ENCODE data around the gene MIA2. TPM values are rescaled to one million over a fixed set of nuclear protein-coding genes. Genes with fewer than 3 reads are reported as not detected.
"Not testable (repeated sequence)": the region's sequence is repeated elsewhere in the genome, so short reads cannot be mapped to it uniquely, and the experiment has no call there.

The MIA2 gene
- total RNA-seq, 1 donor from 2014 or later = 26.8 TPM

GRCh38 chr14:39272918-39273317, 39.2 kb downstream of the MIA2 start:
- no peak for DNase-seq

- no peak for DNase-seq
Observed at GRCh38 chr14:39275395-39275794, 41.7 kb downstream of the MIA2 start.

GRCh38 chr14:39276005-39276404, 42.3 kb downstream of the MIA2 start:
- DNase-seq = no peak

GRCh38 chr14:39276579-39277114, 42.9 kb downstream of the MIA2 start:
- no peak for DNase-seq

GRCh38 chr14:39279515-39279914, 45.8 kb downstream of the MIA2 start:
- no peak for DNase-seq

GRCh38 chr14:39280678-39281077, 47.0 kb downstream of the MIA2 start:
- not testable (repeated sequence) for DNase-seq

GRCh38 chr14:39289523-39289922, 55.8 kb downstream of the MIA2 start:
- DNase-seq = no peak

GRCh38 chr14:39291701-39292100, 58.0 kb downstream of the MIA2 start:
- no peak for DNase-seq

GRCh38 chr14:39293629-39294028, 59.9 kb downstream of the MIA2 start:
- no peak for DNase-seq

GRCh38 chr14:39300389-39300788, 66.7 kb downstream of the MIA2 start:
- DNase-seq = not testable (repeated sequence)

GRCh38 chr14:39302124-39302810, 68.6 kb downstream of the MIA2 start:
- no peak for DNase-seq

GRCh38 chr14:39303115-39303514, 69.4 kb downstream of the MIA2 start:
- no peak for DNase-seq

- no peak for DNase-seq
Observed at GRCh38 chr14:39307815-39308214, 74.1 kb downstream of the MIA2 start.

- DNase-seq = no peak
Observed at GRCh38 chr14:39310051-39310450, 76.3 kb downstream of the MIA2 start.

- DNase-seq = no peak
Observed at GRCh38 chr14:39315859-39316444, 82.2 kb downstream of the MIA2 start.

GRCh38 chr14:39316830-39317553, 83.3 kb downstream of the MIA2 start:
- DNase-seq = no peak

GRCh38 chr14:39318574-39318973, 84.9 kb downstream of the MIA2 start:
- no peak for DNase-seq

- no peak for DNase-seq
Observed at GRCh38 chr14:39319381-39319780, 85.7 kb downstream of the MIA2 start.

- DNase-seq = no peak
Observed at GRCh38 chr14:39320318-39320717, 86.6 kb downstream of the MIA2 start.

- DNase-seq = no peak
Observed at GRCh38 chr14:39322807-39323206, 89.1 kb downstream of the MIA2 start.

GRCh38 chr14:39324097-39324496, 90.4 kb downstream of the MIA2 start:
- no peak for DNase-seq

- no peak for DNase-seq
Observed at GRCh38 chr14:39339003-39339402, 105.3 kb downstream of the MIA2 start.

- not testable (repeated sequence) for DNase-seq
Observed at GRCh38 chr14:39341126-39341525, 107.4 kb downstream of the MIA2 start.

Measured in occipital lobe (tissue), 2 donors.